Activated CD4-positive, CD25-positive, alpha-beta regulatory T cell (primary cell): ENCODE measurements around the gene HSPA1A.
"Not testable (repeated sequence)": the region's sequence is repeated elsewhere in the genome, so short reads cannot be mapped to it uniquely, and the experiment has no call there.

Experiments
- DNase-seq, 4 experiments: peaks; one replicate each; lab custom pipeline; 2025; lab: John Stamatoyannopoulos, UW

The HSPA1A gene

GRCh38 chr6:31836474-31837368 is 21.4 kb downstream of the HSPA1A start:
- DNase-seq, result no peak

- no peak for DNase-seq
Observed at GRCh38 chr6:31837369-31838113, 22.2 kb downstream of the HSPA1A start.

- DNase-seq, result not testable (repeated sequence)
Observed at GRCh38 chr6:31838114-31838553, 22.8 kb downstream of the HSPA1A start.

GRCh38 chr6:31838968-31839367 is 23.6 kb downstream of the HSPA1A start:
- no peak for DNase-seq

- not testable (repeated sequence) for DNase-seq
Observed at GRCh38 chr6:31839779-31840126, 24.4 kb downstream of the HSPA1A start.

GRCh38 chr6:31842053-31842452 is 26.7 kb downstream of the HSPA1A start:
- no peak for DNase-seq

GRCh38 chr6:31844507-31844906 is 29.2 kb downstream of the HSPA1A start:
- no peak for DNase-seq

- DNase-seq, result no peak
Observed at GRCh38 chr6:31847276-31847978, 32.1 kb downstream of the HSPA1A start.

GRCh38 chr6:31850765-31851484 is 35.6 kb downstream of the HSPA1A start:
- DNase-seq, result no peak

GRCh38 chr6:31851485-31851832 is 36.1 kb downstream of the HSPA1A start:
- no peak for DNase-seq

GRCh38 chr6:31851980-31852718 is 36.8 kb downstream of the HSPA1A start:
- not testable (repeated sequence) for DNase-seq

- not testable (repeated sequence) for DNase-seq
Observed at GRCh38 chr6:31857774-31858173, 42.4 kb downstream of the HSPA1A start.

GRCh38 chr6:31858707-31859106 is 43.4 kb downstream of the HSPA1A start:
- no peak for DNase-seq

GRCh38 chr6:31859923-31860322 is 44.6 kb downstream of the HSPA1A start:
- DNase-seq, result no peak

- DNase-seq, result no peak
Observed at GRCh38 chr6:31860349-31860748, 45.0 kb downstream of the HSPA1A start.

GRCh38 chr6:31861150-31861549 is 45.8 kb downstream of the HSPA1A start:
- no peak for DNase-seq

GRCh38 chr6:31861919-31862343 is 46.6 kb downstream of the HSPA1A start:
- no peak for DNase-seq

GRCh38 chr6:31862344-31863235 is 47.2 kb downstream of the HSPA1A start, which contains the start of gene NEU1:
TSS of gene NEU1 (minus strand) at chr6:31862821. CDS start at chr6:31862776, 45 bp downstream.
- peak; percentile 95 to 98 (median 97) for DNase-seq

- DNase-seq, result not testable (repeated sequence)
Observed at GRCh38 chr6:31864123-31864562, 48.8 kb downstream of the HSPA1A start.

GRCh38 chr6:31864818-31865204 is 49.5 kb downstream of the HSPA1A start:
- no peak for DNase-seq
